SK-N-SH treated with all-trans-retinoic acid at 6 μM for 48 hours (cell line): ENCODE results near the gene SGK1.

Experiments used
- ATAC-seq: fragments of 200-7000 bp; cut with Tn5 transposase; 3 replicates; pipeline ENCODE4 v1.9.1; 2020; ENCODE audit warnings: mild to moderate bottlenecking, moderate library complexity
- ARNTL ChIP-seq: fragments of 450-650 bp; formaldehyde crosslinking; IDR thresholded peaks from 2 replicates; pipeline ENCODE4 v1.5.0; 2020; ENCODE audit warnings: low read depth, mild to moderate bottlenecking, moderate library complexity, borderline replicate concordance
- BACH2 ChIP-seq: fragments of 250-450 bp; sonication (Bioruptor Pico); IDR thresholded peaks from 2 replicates; pipeline ENCODE4 v1.9.0; 2021; ENCODE audit warnings: mild to moderate bottlenecking, borderline replicate concordance
- ISL1 ChIP-seq: fragments of 250-450 bp; sonication (Bioruptor Pico); IDR thresholded peaks from 2 replicates; pipeline ENCODE4 v2.1.2; 2022; ENCODE audit warnings: mild to moderate bottlenecking, moderate library complexity
- PPARA ChIP-seq: fragments of 250-450 bp; sonication (Bioruptor Pico); IDR thresholded peaks from 2 replicates; pipeline ENCODE4 v1.5.0; 2020; ENCODE audit warnings: mild to moderate bottlenecking, borderline replicate concordance
- RARB ChIP-seq: fragments of 250-450 bp; sonication (Bioruptor Pico); IDR thresholded peaks from 2 replicates; pipeline ENCODE4 v1.8.0; 2021; ENCODE audit warnings: mild to moderate bottlenecking, moderate library complexity
- SNAI2 ChIP-seq: fragments of 250-450 bp; sonication (Bioruptor Pico); IDR thresholded peaks from 2 replicates; pipeline ENCODE4 v1.5.0; 2020; ENCODE audit warnings: mild to moderate bottlenecking, moderate library complexity
- TCF4 ChIP-seq: fragments of 250-450 bp; sonication (Bioruptor Pico); IDR thresholded peaks from 2 replicates; pipeline ENCODE4 v1.8.0; 2021; ENCODE audit warnings: mild to moderate bottlenecking, moderate library complexity, borderline replicate concordance
- TOX ChIP-seq: fragments of 250-450 bp; sonication (Bioruptor Pico); IDR thresholded peaks from 2 replicates; pipeline ENCODE4 v1.8.0; 2021; ENCODE audit warnings: mild to moderate bottlenecking, moderate library complexity, borderline replicate concordance
- ZC3H10 ChIP-seq: fragments of 250-450 bp; sonication (Bioruptor Pico); IDR thresholded peaks from 2 replicates; pipeline ENCODE4 v1.5.1; 2021; ENCODE audit warnings: mild to moderate bottlenecking, moderate library complexity
- ZNF565 ChIP-seq: fragments of 450-650 bp; formaldehyde crosslinking; conservative IDR thresholded peaks from 2 replicates; pipeline ENCODE4 v1.5.0; 2020; ENCODE audit warnings: low read depth, mild to moderate bottlenecking, moderate library complexity
- ZNF70 ChIP-seq: fragments of 450-650 bp; formaldehyde crosslinking; IDR thresholded peaks from 2 replicates; pipeline ENCODE4 v1.5.0; 2020; ENCODE audit warnings: mild to moderate bottlenecking, moderate library complexity
- ZNF8 ChIP-seq: fragments of 450-650 bp; formaldehyde crosslinking; IDR thresholded peaks from 2 replicates; pipeline ENCODE4 v1.5.0; 2020; ENCODE audit warnings: mild to moderate bottlenecking, moderate library complexity
- TF ChIP-seq, protein P1 (sequence below): fragments of 250-450 bp; sonication (Bioruptor Pico); IDR thresholded peaks from 2 replicates; pipeline ENCODE4 v1.5.1; 2021; ENCODE audit warnings: mild to moderate bottlenecking, moderate library complexity
- TF ChIP-seq, protein P2 (sequence below): fragments of 250-450 bp; sonication (Bioruptor Pico); IDR thresholded peaks from 2 replicates; pipeline ENCODE4 v1.8.0; 2021; ENCODE audit warnings: low read depth, mild to moderate bottlenecking, moderate library complexity, borderline replicate concordance
- TF ChIP-seq, protein P3 (sequence below): fragments of 250-450 bp; sonication (Bioruptor Pico); IDR thresholded peaks from 2 replicates; pipeline ENCODE4 v1.5.0; 2020; ENCODE audit warnings: mild to moderate bottlenecking, moderate library complexity
- TF ChIP-seq, protein P4 (sequence below): fragments of 250-450 bp; sonication (Bioruptor Pico); IDR thresholded peaks from 2 replicates; pipeline ENCODE4 v1.8.0; 2020; ENCODE audit warnings: mild to moderate bottlenecking, moderate library complexity, borderline replicate concordance
- TF ChIP-seq, protein P5 (sequence below): fragments of 250-450 bp; sonication (Bioruptor Pico); IDR thresholded peaks from 2 replicates; pipeline ENCODE4 v1.5.1; 2020; ENCODE audit warnings: low read depth, mild to moderate bottlenecking, moderate library complexity

SGK1 gene

DNA sequence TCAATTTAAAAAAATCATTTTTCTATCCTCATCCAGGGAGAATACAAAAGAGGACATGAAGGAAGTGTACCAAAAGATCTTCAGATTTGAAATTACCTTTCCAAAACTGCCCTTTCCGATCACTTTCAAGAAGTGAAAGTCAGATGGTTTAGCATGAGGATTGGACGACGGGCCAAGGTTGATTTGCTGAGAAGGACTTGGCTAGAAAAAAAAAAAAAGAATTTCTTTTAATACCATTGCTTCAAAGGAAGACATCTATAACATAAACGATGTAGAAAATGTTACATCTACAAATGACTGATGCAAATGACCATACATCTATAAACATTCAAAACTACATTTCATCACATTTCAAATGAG, 144.6 kb downstream of the SGK1 start:
- TF ChIP-seq ARNTL (CRISPR knock-in tag) (no peak), BACH2 (CRISPR knock-in tag) (no peak), TCF4 (CRISPR knock-in tag) (no peak), ZC3H10 (CRISPR knock-in tag) (no peak), TOX (no peak), ZNF70 (CRISPR knock-in tag) (no peak)
- TF ChIP-seq, protein P1, sequence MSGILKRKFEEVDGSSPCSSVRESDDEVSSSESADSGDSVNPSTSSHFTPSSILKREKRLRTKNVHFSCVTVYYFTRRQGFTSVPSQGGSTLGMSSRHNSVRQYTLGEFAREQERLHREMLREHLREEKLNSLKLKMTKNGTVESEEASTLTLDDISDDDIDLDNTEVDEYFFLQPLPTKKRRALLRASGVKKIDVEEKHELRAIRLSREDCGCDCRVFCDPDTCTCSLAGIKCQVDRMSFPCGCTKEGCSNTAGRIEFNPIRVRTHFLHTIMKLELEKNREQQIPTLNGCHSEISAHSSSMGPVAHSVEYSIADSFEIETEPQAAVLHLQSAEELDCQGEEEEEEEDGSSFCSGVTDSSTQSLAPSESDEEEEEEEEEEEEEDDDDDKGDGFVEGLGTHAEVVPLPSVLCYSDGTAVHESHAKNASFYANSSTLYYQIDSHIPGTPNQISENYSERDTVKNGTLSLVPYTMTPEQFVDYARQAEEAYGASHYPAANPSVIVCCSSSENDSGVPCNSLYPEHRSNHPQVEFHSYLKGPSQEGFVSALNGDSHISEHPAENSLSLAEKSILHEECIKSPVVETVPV (CRISPR knock-in tag), result no peak
- TF ChIP-seq, protein P2, sequence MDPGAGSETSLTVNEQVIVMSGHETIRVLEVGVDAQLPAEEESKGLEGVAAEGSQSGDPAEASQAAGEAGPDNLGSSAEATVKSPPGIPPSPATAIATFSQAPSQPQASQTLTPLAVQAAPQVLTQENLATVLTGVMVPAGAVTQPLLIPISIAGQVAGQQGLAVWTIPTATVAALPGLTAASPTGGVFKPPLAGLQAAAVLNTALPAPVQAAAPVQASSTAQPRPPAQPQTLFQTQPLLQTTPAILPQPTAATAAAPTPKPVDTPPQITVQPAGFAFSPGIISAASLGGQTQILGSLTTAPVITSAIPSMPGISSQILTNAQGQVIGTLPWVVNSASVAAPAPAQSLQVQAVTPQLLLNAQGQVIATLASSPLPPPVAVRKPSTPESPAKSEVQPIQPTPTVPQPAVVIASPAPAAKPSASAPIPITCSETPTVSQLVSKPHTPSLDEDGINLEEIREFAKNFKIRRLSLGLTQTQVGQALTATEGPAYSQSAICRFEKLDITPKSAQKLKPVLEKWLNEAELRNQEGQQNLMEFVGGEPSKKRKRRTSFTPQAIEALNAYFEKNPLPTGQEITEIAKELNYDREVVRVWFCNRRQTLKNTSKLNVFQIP (CRISPR knock-in tag), result no peak
- ATAC-seq, result no peak

DNA sequence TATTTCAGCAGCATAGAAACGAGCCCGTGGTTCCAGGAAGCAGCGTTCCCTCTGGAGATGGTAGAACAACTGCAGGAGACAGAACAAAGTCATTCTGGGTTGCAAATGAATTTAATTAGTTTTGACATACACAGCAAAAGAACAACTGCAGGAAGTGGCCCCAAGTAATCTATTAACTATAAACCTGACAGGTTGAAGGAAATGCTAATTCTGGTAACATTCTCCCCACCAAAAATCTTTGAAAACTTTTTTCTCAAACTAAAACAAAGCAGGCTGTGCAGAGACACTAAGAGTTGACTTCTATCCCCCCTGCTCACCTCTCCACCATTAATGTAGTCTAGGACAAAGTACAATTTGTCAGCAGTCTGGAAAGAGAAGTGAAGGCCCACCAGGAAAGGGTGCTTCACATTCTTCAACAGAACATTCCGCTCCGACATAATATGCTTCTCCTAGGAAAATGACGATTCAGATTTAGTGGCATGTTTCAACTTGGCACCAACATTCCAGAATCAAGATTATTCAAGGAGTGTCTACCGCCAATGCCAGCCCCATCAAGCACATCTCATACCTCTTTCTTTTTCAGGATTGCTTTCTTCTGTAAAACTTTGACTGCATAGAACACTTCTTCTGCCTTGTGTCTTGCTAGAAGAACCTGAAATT, 145.1 kb downstream of the SGK1 start:
- ATAC-seq, result no peak
- TF ChIP-seq ZNF8 (CRISPR knock-in tag), result no peak
- TF ChIP-seq, all 23 proteins: peak for 0

DNA sequence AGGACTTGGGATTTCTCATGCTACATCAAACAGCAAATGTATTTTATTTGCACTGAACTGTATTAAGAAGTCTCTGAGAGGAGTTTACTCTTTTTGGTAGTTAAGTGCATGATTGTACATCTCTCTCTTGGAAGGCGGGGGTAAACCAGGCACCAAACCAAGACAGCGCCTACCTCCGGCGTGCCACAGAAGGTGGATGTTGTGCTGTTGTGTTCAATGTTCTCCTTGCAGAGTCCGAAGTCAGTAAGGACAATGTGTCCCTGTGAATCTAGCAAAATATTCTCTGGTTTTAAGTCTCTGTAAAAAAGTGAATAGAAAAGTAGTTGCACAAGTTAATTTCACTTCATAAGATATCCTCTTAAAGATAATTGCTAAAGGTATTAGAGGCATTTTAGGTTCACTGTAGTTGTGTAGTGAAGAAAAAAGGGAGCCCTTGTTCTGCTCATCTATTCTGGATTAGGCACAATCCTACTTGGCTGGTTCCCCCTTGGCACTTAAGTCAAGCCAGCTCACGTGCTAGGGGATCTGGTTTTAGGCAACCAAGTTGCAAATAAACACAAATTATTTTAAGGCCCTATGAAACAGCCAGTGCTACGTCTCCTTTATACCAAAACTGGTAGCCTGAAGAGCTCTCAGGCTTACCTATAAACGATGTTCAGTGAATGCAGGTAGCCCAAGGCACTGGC, 145.7 kb downstream of the SGK1 start:
- TF ChIP-seq, protein P2 (CRISPR knock-in tag), result no peak
- TF ChIP-seq ARNTL (CRISPR knock-in tag), result no peak
- TF ChIP-seq, protein P1 (CRISPR knock-in tag), result no peak
- no peak for TF ChIP-seq ZC3H10 (CRISPR knock-in tag)
- TF ChIP-seq, protein P3, sequence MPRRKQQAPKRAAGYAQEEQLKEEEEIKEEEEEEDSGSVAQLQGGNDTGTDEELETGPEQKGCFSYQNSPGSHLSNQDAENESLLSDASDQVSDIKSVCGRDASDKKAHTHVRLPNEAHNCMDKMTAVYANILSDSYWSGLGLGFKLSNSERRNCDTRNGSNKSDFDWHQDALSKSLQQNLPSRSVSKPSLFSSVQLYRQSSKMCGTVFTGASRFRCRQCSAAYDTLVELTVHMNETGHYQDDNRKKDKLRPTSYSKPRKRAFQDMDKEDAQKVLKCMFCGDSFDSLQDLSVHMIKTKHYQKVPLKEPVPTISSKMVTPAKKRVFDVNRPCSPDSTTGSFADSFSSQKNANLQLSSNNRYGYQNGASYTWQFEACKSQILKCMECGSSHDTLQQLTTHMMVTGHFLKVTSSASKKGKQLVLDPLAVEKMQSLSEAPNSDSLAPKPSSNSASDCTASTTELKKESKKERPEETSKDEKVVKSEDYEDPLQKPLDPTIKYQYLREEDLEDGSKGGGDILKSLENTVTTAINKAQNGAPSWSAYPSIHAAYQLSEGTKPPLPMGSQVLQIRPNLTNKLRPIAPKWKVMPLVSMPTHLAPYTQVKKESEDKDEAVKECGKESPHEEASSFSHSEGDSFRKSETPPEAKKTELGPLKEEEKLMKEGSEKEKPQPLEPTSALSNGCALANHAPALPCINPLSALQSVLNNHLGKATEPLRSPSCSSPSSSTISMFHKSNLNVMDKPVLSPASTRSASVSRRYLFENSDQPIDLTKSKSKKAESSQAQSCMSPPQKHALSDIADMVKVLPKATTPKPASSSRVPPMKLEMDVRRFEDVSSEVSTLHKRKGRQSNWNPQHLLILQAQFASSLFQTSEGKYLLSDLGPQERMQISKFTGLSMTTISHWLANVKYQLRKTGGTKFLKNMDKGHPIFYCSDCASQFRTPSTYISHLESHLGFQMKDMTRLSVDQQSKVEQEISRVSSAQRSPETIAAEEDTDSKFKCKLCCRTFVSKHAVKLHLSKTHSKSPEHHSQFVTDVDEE (CRISPR knock-in tag), result no peak
- TF ChIP-seq ISL1 (CRISPR knock-in tag), result no peak
- no peak for TF ChIP-seq TOX
- ATAC-seq, result no peak

DNA sequence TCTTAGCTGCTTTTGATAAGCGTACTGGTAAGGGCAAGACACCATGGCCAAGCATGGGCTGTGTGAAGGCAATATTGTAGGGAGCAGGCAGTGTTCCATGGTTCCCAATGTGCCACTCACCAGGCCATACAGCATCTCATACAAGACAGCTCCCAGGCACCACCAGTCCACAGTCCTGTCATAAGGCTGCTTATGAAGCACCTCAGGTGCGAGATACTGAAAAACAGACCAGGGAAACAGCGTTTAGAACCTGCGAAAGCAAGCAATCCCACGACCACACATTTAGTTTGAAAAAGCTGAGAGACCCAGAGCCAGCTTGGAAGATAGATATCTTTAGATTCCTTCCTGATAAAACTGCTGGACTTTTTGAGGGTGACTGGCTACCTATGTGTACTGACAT, 146.4 kb downstream of the SGK1 start:
- TF ChIP-seq, protein P4, sequence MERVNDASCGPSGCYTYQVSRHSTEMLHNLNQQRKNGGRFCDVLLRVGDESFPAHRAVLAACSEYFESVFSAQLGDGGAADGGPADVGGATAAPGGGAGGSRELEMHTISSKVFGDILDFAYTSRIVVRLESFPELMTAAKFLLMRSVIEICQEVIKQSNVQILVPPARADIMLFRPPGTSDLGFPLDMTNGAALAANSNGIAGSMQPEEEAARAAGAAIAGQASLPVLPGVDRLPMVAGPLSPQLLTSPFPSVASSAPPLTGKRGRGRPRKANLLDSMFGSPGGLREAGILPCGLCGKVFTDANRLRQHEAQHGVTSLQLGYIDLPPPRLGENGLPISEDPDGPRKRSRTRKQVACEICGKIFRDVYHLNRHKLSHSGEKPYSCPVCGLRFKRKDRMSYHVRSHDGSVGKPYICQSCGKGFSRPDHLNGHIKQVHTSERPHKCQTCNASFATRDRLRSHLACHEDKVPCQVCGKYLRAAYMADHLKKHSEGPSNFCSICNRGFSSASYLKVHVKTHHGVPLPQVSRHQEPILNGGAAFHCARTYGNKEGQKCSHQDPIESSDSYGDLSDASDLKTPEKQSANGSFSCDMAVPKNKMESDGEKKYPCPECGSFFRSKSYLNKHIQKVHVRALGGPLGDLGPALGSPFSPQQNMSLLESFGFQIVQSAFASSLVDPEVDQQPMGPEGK, result no peak
- TF ChIP-seq TCF4 (CRISPR knock-in tag) (no peak), BACH2 (CRISPR knock-in tag) (no peak), RARB (no peak), ZNF565 (CRISPR knock-in tag) (no peak), PPARA (no peak), SNAI2 (no peak)
- TF ChIP-seq, protein P5, sequence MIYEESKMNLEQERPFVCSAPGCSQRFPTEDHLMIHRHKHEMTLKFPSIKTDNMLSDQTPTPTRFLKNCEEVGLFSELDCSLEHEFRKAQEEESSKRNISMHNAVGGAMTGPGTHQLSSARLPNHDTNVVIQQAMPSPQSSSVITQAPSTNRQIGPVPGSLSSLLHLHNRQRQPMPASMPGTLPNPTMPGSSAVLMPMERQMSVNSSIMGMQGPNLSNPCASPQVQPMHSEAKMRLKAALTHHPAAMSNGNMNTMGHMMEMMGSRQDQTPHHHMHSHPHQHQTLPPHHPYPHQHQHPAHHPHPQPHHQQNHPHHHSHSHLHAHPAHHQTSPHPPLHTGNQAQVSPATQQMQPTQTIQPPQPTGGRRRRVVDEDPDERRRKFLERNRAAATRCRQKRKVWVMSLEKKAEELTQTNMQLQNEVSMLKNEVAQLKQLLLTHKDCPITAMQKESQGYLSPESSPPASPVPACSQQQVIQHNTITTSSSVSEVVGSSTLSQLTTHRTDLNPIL (CRISPR knock-in tag), result no peak
- TF ChIP-seq, protein P3 (CRISPR knock-in tag), result no peak
- ATAC-seq, result no peak
